H9 (cell line): ENCODE measurements around the gene RFC4. TPM values are rescaled to one million over a fixed set of nuclear protein-coding genes. Genes with fewer than 3 reads are reported as not detected.

ENCODE experiments used
- DNase-seq: peaks from one replicate; pipeline ENCODE4 v3.0.0-alpha.2; 2017
- H2AFZ ChIP-seq: one replicate; pipeline ENCODE4 v1.6.1; 2013; ENCODE audit warnings: mild to moderate bottlenecking, low read length, control low read depth, moderate library complexity
- H2AK5ac ChIP-seq: 2 replicates; pipeline ENCODE4 v1.6.1; 2013; ENCODE audit warnings: low read length, control low read depth, mixed read lengths; ENCODE audit not compliant: insufficient read length
- H2BK120ac ChIP-seq: one replicate; pipeline ENCODE4 v1.6.1; 2013; ENCODE audit warnings: low read depth, mild to moderate bottlenecking, low read length, control low read depth, inconsistent platforms; ENCODE audit not compliant: poor library complexity, severe bottlenecking
- H2BK12ac ChIP-seq: 2 replicates; pipeline ENCODE4 v1.6.1; 2013; ENCODE audit warnings: low read length, control low read depth, mixed read lengths, low read depth; ENCODE audit not compliant: insufficient read length
- H2BK15ac ChIP-seq: 2 replicates; pipeline ENCODE4 v1.6.1; 2013; ENCODE audit warnings: low read depth, low read length, control low read depth
- H2BK20ac ChIP-seq: one replicate; pipeline ENCODE4 v1.6.1; 2013; ENCODE audit warnings: low read depth, mild to moderate bottlenecking, low read length, control low read depth, inconsistent platforms; ENCODE audit not compliant: poor library complexity, severe bottlenecking
- H2BK5ac ChIP-seq: 2 replicates; pipeline ENCODE4 v1.6.1; 2013; ENCODE audit warnings: low read length, control low read depth, mixed read lengths; ENCODE audit not compliant: insufficient read length
- H3K14ac ChIP-seq: 2 replicates; pipeline ENCODE4 v1.6.1; 2013; ENCODE audit warnings: low read length, control low read depth; ENCODE audit not compliant: insufficient read depth
- H3K18ac ChIP-seq: 2 replicates; pipeline ENCODE4 v1.6.1; 2013; ENCODE audit warnings: low read depth, mild to moderate bottlenecking, mixed read lengths, low read length, control low read depth; ENCODE audit not compliant: insufficient read length
- H3K23ac ChIP-seq: 2 replicates; pipeline ENCODE4 v1.6.1; 2013; ENCODE audit warnings: low read length, control low read depth, mixed read lengths, low read depth; ENCODE audit not compliant: insufficient read length
- H3K23me2 ChIP-seq: 2 replicates; pipeline ENCODE4 v1.6.1; 2013; ENCODE audit warnings: low read depth, mild to moderate bottlenecking, mixed read lengths, low read length, control low read depth; ENCODE audit not compliant: insufficient read length, poor library complexity, severe bottlenecking
- H3K27ac ChIP-seq: 2 replicates; pipeline ENCODE4 v1.5.1; 2013; ENCODE audit warnings: low read length, control low read depth, mixed read lengths, low read depth; ENCODE audit not compliant: insufficient read length
- H3K27me3 ChIP-seq: 2 replicates; pipeline ENCODE4 v1.6.1; 2013; ENCODE audit warnings: low read length, control low read depth, inconsistent platforms; ENCODE audit not compliant: insufficient read depth
- H3K4ac ChIP-seq: 2 replicates; pipeline ENCODE4 v1.6.1; 2013; ENCODE audit warnings: low read depth, mild to moderate bottlenecking, control low read depth, inconsistent platforms, low read length, moderate library complexity
- H3K4me1 ChIP-seq: 2 replicates; pipeline ENCODE4 v1.6.1; 2013; ENCODE audit warnings: low read length, control low read depth, inconsistent platforms; ENCODE audit not compliant: insufficient read depth
- H3K4me2 ChIP-seq: 2 replicates; pipeline ENCODE4 v1.6.1; 2013; ENCODE audit warnings: low read length, control low read depth, mixed read lengths; ENCODE audit not compliant: insufficient read length, insufficient read depth
- H3K56ac ChIP-seq: 2 replicates; pipeline ENCODE4 v1.6.1; 2013; ENCODE audit warnings: low read depth, mild to moderate bottlenecking, mixed read lengths, low read length, control low read depth; ENCODE audit not compliant: insufficient read length
- H3K79me1 ChIP-seq: 2 replicates; pipeline ENCODE4 v1.6.1; 2013; ENCODE audit warnings: low read depth, mild to moderate bottlenecking, moderate library complexity, low read length, control low read depth, inconsistent platforms; ENCODE audit not compliant: insufficient read depth, poor library complexity, severe bottlenecking
- H3K79me2 ChIP-seq: 2 replicates; pipeline ENCODE4 v1.6.1; 2013; ENCODE audit warnings: low read length, control low read depth, inconsistent platforms; ENCODE audit not compliant: insufficient read depth
- H3K9ac ChIP-seq: 2 replicates; pipeline ENCODE4 v1.6.1; 2013; ENCODE audit warnings: low read length, control low read depth, mixed read lengths; ENCODE audit not compliant: insufficient read length; ENCODE audit errors: extremely low read depth
- H3K9me3 ChIP-seq: one replicate; pipeline ENCODE4 v1.6.1; 2013; ENCODE audit warnings: low read depth, low read length, inconsistent platforms; ENCODE audit not compliant: control insufficient read depth
- H3T11ph ChIP-seq: one replicate; pipeline ENCODE4 v1.6.1; 2013; ENCODE audit warnings: mild to moderate bottlenecking, low read length, control low read depth, inconsistent platforms
- H4K20me1 ChIP-seq: one replicate; pipeline ENCODE4 v1.6.1; 2013; ENCODE audit not compliant: control insufficient read depth, insufficient read length, insufficient read depth
- H4K5ac ChIP-seq: 2 replicates; pipeline ENCODE4 v1.6.1; 2013; ENCODE audit warnings: low read depth, mild to moderate bottlenecking, mixed read lengths, low read length, control low read depth; ENCODE audit not compliant: insufficient read length
- H4K8ac ChIP-seq: replicated peaks from 2 replicates; pipeline ENCODE4 v1.6.1; 2013; ENCODE audit warnings: low read length, control low read depth, mixed read lengths, low read depth; ENCODE audit not compliant: insufficient read length
- H4K91ac ChIP-seq: 2 replicates; pipeline ENCODE4 v1.6.1; 2013; ENCODE audit warnings: low read depth, mild to moderate bottlenecking, moderate library complexity, mixed read lengths, low read length, control low read depth; ENCODE audit not compliant: insufficient read length
- H3K27ac Mint-ChIP-seq, 3 experiments: 2 replicates in 2 of 3; 3 replicates in 1 of 3; pipeline ENCODE4 v1.8.0; 2020 to 2021; ENCODE audit warnings: mixed read lengths in 3 of 3, mild to moderate bottlenecking in 1 of 3, moderate library complexity in 1 of 3
- H3K27me3 Mint-ChIP-seq: 2 replicates; pipeline ENCODE4 v1.8.0; 2021; ENCODE audit warnings: low read depth, mild to moderate bottlenecking, moderate library complexity, mixed read lengths
- H3K36me3 Mint-ChIP-seq, 3 experiments: 2 replicates in 2 of 3; 3 replicates in 1 of 3; pipeline ENCODE4 v1.8.0; 2020 to 2021; ENCODE audit warnings: low read depth in 3 of 3, mixed read lengths in 3 of 3; ENCODE audit not compliant: insufficient read depth in 1 of 3
- H3K4me1 Mint-ChIP-seq, 2 experiments: 2 replicates each; pipeline ENCODE4 v1.8.0; 2020; ENCODE audit warnings: mixed read lengths in 2 of 2
- H3K4me3 Mint-ChIP-seq, 2 experiments: 2 replicates in 1 of 2; 3 replicates in 1 of 2; pipeline ENCODE4 v1.8.0; 2020 to 2021; ENCODE audit warnings: mild to moderate bottlenecking in 2 of 2, mixed read lengths in 2 of 2, moderate library complexity in 1 of 2
- H3K9me3 Mint-ChIP-seq, 2 experiments: 2 replicates in 1 of 2; 3 replicates in 1 of 2; pipeline ENCODE4 v1.8.0; 2020; ENCODE audit warnings: mild to moderate bottlenecking in 2 of 2, mixed read lengths in 2 of 2, moderate library complexity in 1 of 2
- WGBS: extraction: QIAGEN DNeasy Blood & Tissue Kit; methylation state at CpG from one replicate; pipeline ENCODE4 v1.1.7; 2013; ENCODE audit warnings: missing lambda C conversion rate, low lambda C conversion rate, mixed read lengths; ENCODE audit not compliant: insufficient read length; ENCODE audit errors: extremely low coverage; 5-methylcytosine and 5-hydroxymethylcytosine counted together
- total RNA-seq: library from RNA; stranded (reverse); gene quantifications from 2 replicates; pipeline ENCODE4 v1.2.1, GENCODE V29; 2021
- TF ChIP-seq, protein P1 (sequence below): fragments of 200-600 bp; sonication (generic); conservative IDR thresholded peaks from 3 replicates; pipeline ENCODE4 v1.8.0; 2021; ENCODE audit warnings: antibody characterized with exemption, mild to moderate bottlenecking

RFC4 gene
- total RNA-seq, 1 experiment from 2014 or later: 108 TPM

GRCh38 chr3:186786922-186787321 lies 19.4 kb downstream of the RFC4 start:
- Histone ChIP-seq H2BK120ac (no peak overlapping the region), H3T11ph (no peak overlapping the region), H4K20me1 (no peaks in the 10 kb centered on the region), H3K79me1 (no peaks in the 10 kb centered on the region), H4K91ac (no peak overlapping the region), H2AFZ (no peak overlapping the region), H2BK20ac (no peak overlapping the region), H3K23me2 (peaks cover 6% of the 10 kb centered on the region), H3K4me1 (no peaks in the 10 kb centered on the region), H3K9me3 (no peaks in the 10 kb centered on the region), H3K27ac (peak overlapping the region; percentile 73), H3K23ac (no peak overlapping the region), H4K5ac (no peak overlapping the region), H3K4me2 (peak overlapping the region; percentile 93), H2BK15ac (no peak overlapping the region), H4K8ac (no peak overlapping the region), H3K18ac (no peak overlapping the region), H3K14ac (no peak overlapping the region), H3K27me3 (no peaks in the 10 kb centered on the region), H2AK5ac (no peak overlapping the region), H2BK12ac (no peak overlapping the region), H2BK5ac (no peak overlapping the region), H3K4ac (no peak overlapping the region), H3K79me2 (peaks cover 20% of the 10 kb centered on the region; the same call in 1 of the 2 replicates), H3K9ac (peak overlapping the region; percentile 16), H3K56ac (no peak overlapping the region)
- no peak for DNase-seq
- H3K27ac Mint-ChIP-seq: peak overlapping the region in 1 of 3 experiments; percentile 100; a peak in 2 of 7 replicates
- peak overlapping the region; percentile 58 to 99 for H3K4me3 Mint-ChIP-seq
- peaks cover 58 to 80% (median 69%) of the 10 kb centered on the region in 3 experiments for H3K36me3 Mint-ChIP-seq
- H3K27me3 Mint-ChIP-seq: peaks cover 5% of the 10 kb centered on the region; the same call in 1 of the 2 replicates
- TF ChIP-seq, protein P1, sequence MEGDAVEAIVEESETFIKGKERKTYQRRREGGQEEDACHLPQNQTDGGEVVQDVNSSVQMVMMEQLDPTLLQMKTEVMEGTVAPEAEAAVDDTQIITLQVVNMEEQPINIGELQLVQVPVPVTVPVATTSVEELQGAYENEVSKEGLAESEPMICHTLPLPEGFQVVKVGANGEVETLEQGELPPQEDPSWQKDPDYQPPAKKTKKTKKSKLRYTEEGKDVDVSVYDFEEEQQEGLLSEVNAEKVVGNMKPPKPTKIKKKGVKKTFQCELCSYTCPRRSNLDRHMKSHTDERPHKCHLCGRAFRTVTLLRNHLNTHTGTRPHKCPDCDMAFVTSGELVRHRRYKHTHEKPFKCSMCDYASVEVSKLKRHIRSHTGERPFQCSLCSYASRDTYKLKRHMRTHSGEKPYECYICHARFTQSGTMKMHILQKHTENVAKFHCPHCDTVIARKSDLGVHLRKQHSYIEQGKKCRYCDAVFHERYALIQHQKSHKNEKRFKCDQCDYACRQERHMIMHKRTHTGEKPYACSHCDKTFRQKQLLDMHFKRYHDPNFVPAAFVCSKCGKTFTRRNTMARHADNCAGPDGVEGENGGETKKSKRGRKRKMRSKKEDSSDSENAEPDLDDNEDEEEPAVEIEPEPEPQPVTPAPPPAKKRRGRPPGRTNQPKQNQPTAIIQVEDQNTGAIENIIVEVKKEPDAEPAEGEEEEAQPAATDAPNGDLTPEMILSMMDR: no peak
- WGBS: no CpG with 5 or more reads among the region's 3 CpGs
- peaks cover 11% of the 10 kb centered on the region in 2 experiments for H3K9me3 Mint-ChIP-seq
- peaks cover 18 to 28% of the 10 kb centered on the region in 2 experiments for H3K4me1 Mint-ChIP-seq
